ENCODE results near the gene MAMDC4.

The MAMDC4 gene

DNA sequence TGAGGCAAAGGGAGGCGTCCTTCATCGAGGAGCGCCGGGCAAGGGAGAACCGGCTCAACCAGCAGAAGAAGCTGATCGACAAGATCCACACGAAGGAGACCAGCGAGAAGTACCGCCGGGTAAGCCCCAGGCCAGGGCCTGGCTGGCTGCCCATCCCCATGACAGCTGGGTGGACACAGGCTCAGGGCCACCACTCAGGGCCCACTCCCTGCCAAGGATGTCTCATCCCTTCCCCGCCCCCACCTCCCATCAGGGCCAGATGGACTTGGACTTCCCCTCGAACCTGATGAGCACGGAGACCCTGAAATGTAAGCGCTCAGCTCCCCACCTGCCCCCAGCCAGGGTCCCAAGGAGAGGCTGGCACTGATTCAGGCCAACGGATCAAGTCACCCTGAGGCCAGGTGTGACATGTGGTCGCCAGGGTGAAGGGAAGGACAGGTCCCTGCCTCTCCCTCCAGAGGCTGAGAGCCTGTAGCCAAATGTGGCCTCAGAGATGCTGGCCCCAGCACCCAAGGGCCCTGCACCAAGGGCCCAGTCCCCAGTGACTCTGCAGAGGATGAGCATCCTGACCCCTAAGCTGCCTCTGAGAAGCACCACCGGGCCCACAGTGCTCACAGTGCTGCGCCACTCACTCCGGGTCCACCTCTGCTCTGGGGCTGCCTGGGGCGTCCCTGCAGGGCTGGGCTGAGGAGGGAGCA lies 47.5 kb upstream of the MAMDC4 start:
- no peak overlapping the region for H2BK5ac ChIP-seq (ENCODE audit: low read length)
- peaks cover 4 to 29% of the 10 kb centered on the region in 2 donors for H3K36me3 ChIP-seq (replicated peaks in 1 of 2; ENCODE audit: control insufficient read depth in 2 of 2, insufficient read depth in 2 of 2, low read length in 2 of 2)
- WGBS, 2 donors (ENCODE audit: extremely low coverage in 2 of 2, insufficient read length in 2 of 2, insufficient replicate concordance in 1 of 2), result no CpG with 5 or more reads among the region's 20 CpGs

GRCh38 chr9:136805207-136805740 lies 46.9 kb upstream of the MAMDC4 start:
- Histone ChIP-seq H3K36me3 (replicated peaks in 1 of 2; ENCODE audit: control insufficient read depth in 2 of 2, insufficient read depth in 2 of 2, low read length in 2 of 2) (peaks cover 4 to 35% of the 10 kb centered on the region in 2 donors), H2BK12ac (ENCODE audit: low read length) (no peak overlapping the region), H3K9me3 (replicated peaks in 1 of 2; ENCODE audit: control insufficient read depth in 2 of 2, insufficient read depth in 1 of 2, low read depth in 1 of 2, low read length in 2 of 2) (peaks cover 0 to 2% of the 10 kb centered on the region in 2 donors), H3K4me3 (ENCODE audit: low read length in 2 of 2) (no peak overlapping the region), H3K9ac (ENCODE audit: low read depth, low read length, poor library complexity) (peak overlapping the region; percentile 21), H3K18ac (ENCODE audit: low read length) (no peak overlapping the region), H3K4me2 (ENCODE audit: insufficient read depth, low read length, poor library complexity, severe bottlenecking) (no peak overlapping the region), H3K27ac (replicated peaks; ENCODE audit: low read length) (no peak overlapping the region), H3K79me1 (ENCODE audit: low read depth, low read length) (peaks cover 12% of the 10 kb centered on the region), H2BK5ac (ENCODE audit: low read length) (no peak overlapping the region), H4K8ac (ENCODE audit: low read depth, low read length) (peak overlapping the region; percentile 65), H2AFZ (ENCODE audit: low read length) (no peak overlapping the region), H3K23ac (ENCODE audit: low read depth, low read length, poor library complexity) (no peak overlapping the region), H3K27me3 (ENCODE audit: control insufficient read depth in 3 of 3, insufficient read depth in 3 of 3, low read depth in 1 of 3, low read length in 3 of 3) (peaks cover 0 to 2% (median 0%) of the 10 kb centered on the region in 3 experiments), H4K91ac (ENCODE audit: low read depth, low read length, poor library complexity) (no peak overlapping the region), H3K14ac (ENCODE audit: low read length) (no peak overlapping the region), H2BK15ac (ENCODE audit: low read length) (no peak overlapping the region), H2AK5ac (ENCODE audit: low read depth, low read length) (no peak overlapping the region), H3K4me1 (ENCODE audit: control insufficient read depth in 2 of 2, insufficient read depth in 1 of 2, low read depth in 1 of 2, low read length in 2 of 2) (peaks cover 12 to 20% of the 10 kb centered on the region in 2 donors), H2BK120ac (ENCODE audit: low read depth, low read length) (no peak overlapping the region), H3K4ac (ENCODE audit: low read length) (no peak overlapping the region)
- DNase-seq (ENCODE audit: low spot score), result no peak
- WGBS, 2 donors (ENCODE audit: extremely low coverage in 2 of 2, insufficient read length in 2 of 2, insufficient replicate concordance in 1 of 2), result no CpG with 5 or more reads among the region's 12 CpGs

More for the DNA sequence above, 47.5 kb upstream of the MAMDC4 start:
- Histone ChIP-seq H3K79me1 (ENCODE audit: low read depth, low read length) (peaks cover 10% of the 10 kb centered on the region), H3K4me3 (ENCODE audit: low read length in 2 of 2) (no peak overlapping the region), H2BK120ac (ENCODE audit: low read depth, low read length) (no peak overlapping the region), H3K27me3 (ENCODE audit: control insufficient read depth in 3 of 3, insufficient read depth in 3 of 3, low read depth in 1 of 3, low read length in 3 of 3) (peaks cover 0 to 4% (median 0%) of the 10 kb centered on the region in 3 experiments), H3K18ac (ENCODE audit: low read length) (no peak overlapping the region), H3K9me3 (replicated peaks in 1 of 2; ENCODE audit: control insufficient read depth in 2 of 2, insufficient read depth in 1 of 2, low read depth in 1 of 2, low read length in 2 of 2) (peaks cover 0 to 2% of the 10 kb centered on the region in 2 donors), H2BK12ac (ENCODE audit: low read length) (no peak overlapping the region), H3K4ac (ENCODE audit: low read length) (no peak overlapping the region), H4K91ac (ENCODE audit: low read depth, low read length, poor library complexity) (no peak overlapping the region), H3K4me1 (ENCODE audit: control insufficient read depth in 2 of 2, insufficient read depth in 1 of 2, low read depth in 1 of 2, low read length in 2 of 2) (peaks cover 14 to 20% of the 10 kb centered on the region in 2 donors), H3K4me2 (ENCODE audit: insufficient read depth, low read length, poor library complexity, severe bottlenecking) (no peak overlapping the region), H3K14ac (ENCODE audit: low read length) (no peak overlapping the region), H2AFZ (ENCODE audit: low read length) (no peak overlapping the region), H4K8ac (ENCODE audit: low read depth, low read length) (no peak overlapping the region), H2BK15ac (ENCODE audit: low read length) (no peak overlapping the region), H3K9ac (ENCODE audit: low read depth, low read length, poor library complexity) (no peak overlapping the region), H3K27ac (replicated peaks; ENCODE audit: low read length) (no peak overlapping the region), H3K23ac (ENCODE audit: low read depth, low read length, poor library complexity) (peak overlapping the region; percentile 65), H2AK5ac (ENCODE audit: low read depth, low read length) (no peak overlapping the region)
- no peak for DNase-seq (ENCODE audit: low spot score)

- Histone ChIP-seq H3K4me2 (ENCODE audit: insufficient read depth, low read length, poor library complexity, severe bottlenecking) (no peak overlapping the region), H3K4ac (ENCODE audit: low read length) (no peak overlapping the region), H3K9me3 (replicated peaks in 1 of 2; ENCODE audit: control insufficient read depth in 2 of 2, insufficient read depth in 1 of 2, low read depth in 1 of 2, low read length in 2 of 2) (peaks cover 2% of the 10 kb centered on the region in 2 donors), H3K36me3 (replicated peaks in 1 of 2; ENCODE audit: control insufficient read depth in 2 of 2, insufficient read depth in 2 of 2, low read length in 2 of 2) (peaks cover 4 to 42% of the 10 kb centered on the region in 2 donors), H2BK120ac (ENCODE audit: low read depth, low read length) (no peak overlapping the region), H3K23ac (ENCODE audit: low read depth, low read length, poor library complexity) (peak overlapping the region; percentile 85), H3K27ac (replicated peaks; ENCODE audit: low read length) (no peak overlapping the region), H3K79me1 (ENCODE audit: low read depth, low read length) (peaks cover 12% of the 10 kb centered on the region), H3K4me3 (ENCODE audit: low read length in 2 of 2) (peak overlapping the region in 1 of 2 donors; percentile 96), H3K9ac (ENCODE audit: low read depth, low read length, poor library complexity) (no peak overlapping the region), H2BK15ac (ENCODE audit: low read length) (no peak overlapping the region), H3K18ac (ENCODE audit: low read length) (no peak overlapping the region), H2AK5ac (ENCODE audit: low read depth, low read length) (no peak overlapping the region), H3K27me3 (ENCODE audit: control insufficient read depth in 3 of 3, insufficient read depth in 3 of 3, low read depth in 1 of 3, low read length in 3 of 3) (no peaks in the 10 kb centered on the region), H2BK5ac (ENCODE audit: low read length) (no peak overlapping the region), H2AFZ (ENCODE audit: low read length) (no peak overlapping the region), H3K4me1 (ENCODE audit: control insufficient read depth in 2 of 2, insufficient read depth in 1 of 2, low read depth in 1 of 2, low read length in 2 of 2) (peaks cover 8 to 16% of the 10 kb centered on the region in 2 donors), H3K14ac (ENCODE audit: low read length) (peak overlapping the region; percentile 3), H4K8ac (ENCODE audit: low read depth, low read length) (peak overlapping the region; percentile 23), H4K91ac (ENCODE audit: low read depth, low read length, poor library complexity) (no peak overlapping the region), H2BK12ac (ENCODE audit: low read length) (no peak overlapping the region)
- WGBS, 2 donors (ENCODE audit: extremely low coverage in 2 of 2, insufficient read length in 2 of 2, insufficient replicate concordance in 1 of 2), result no CpG with 5 or more reads among the region's 10 CpGs
- no peak for DNase-seq (ENCODE audit: low spot score)
These were observed 46.1 kb upstream of the MAMDC4 start for GRCh38 chr9:136806067-136806466.

DNA sequence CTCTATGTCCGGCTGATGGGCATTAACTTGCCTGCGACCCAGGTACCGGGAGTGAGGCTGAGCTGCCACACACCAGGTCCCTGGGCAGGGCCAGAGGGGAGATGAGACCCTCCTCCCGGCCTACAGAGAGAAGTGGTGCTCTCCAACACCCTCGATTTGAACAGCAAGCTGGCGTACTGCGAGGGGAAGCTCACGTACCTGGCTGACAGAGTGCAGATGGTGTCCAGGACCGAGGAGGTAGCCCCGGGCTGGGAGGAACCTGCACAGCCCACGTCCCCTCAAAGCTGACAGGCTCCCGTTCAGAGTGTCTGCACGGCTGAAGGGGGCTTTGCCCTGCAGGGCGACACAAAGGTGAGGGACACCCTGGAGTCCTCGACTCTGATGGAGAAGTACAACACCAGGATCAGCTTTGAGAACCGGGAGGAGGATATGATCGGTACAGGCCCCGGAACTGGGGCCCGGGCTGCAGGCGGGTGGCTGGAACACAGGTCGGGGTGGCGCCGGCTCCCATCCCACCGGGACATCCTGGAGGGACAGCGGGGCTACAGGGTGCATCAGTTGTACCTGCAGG lies 45.4 kb upstream of the MAMDC4 start:
- Histone ChIP-seq H2AFZ (ENCODE audit: low read length) (no peak overlapping the region), H4K8ac (ENCODE audit: low read depth, low read length) (peak overlapping the region; percentile 23), H3K79me1 (ENCODE audit: low read depth, low read length) (peaks cover 12% of the 10 kb centered on the region), H3K18ac (ENCODE audit: low read length) (peak overlapping the region; percentile 98), H4K91ac (ENCODE audit: low read depth, low read length, poor library complexity) (no peak overlapping the region), H2BK15ac (ENCODE audit: low read length) (peak overlapping the region; percentile 93), H3K4me1 (ENCODE audit: control insufficient read depth in 2 of 2, insufficient read depth in 1 of 2, low read depth in 1 of 2, low read length in 2 of 2) (peaks cover 8 to 15% of the 10 kb centered on the region in 2 donors), H3K14ac (ENCODE audit: low read length) (peak overlapping the region; percentile 63), H3K36me3 (replicated peaks in 1 of 2; ENCODE audit: control insufficient read depth in 2 of 2, insufficient read depth in 2 of 2, low read length in 2 of 2) (peaks cover 4 to 48% of the 10 kb centered on the region in 2 donors), H2BK12ac (ENCODE audit: low read length) (peak overlapping the region; percentile 75), H2BK120ac (ENCODE audit: low read depth, low read length) (no peak overlapping the region), H3K27me3 (ENCODE audit: control insufficient read depth in 3 of 3, insufficient read depth in 3 of 3, low read depth in 1 of 3, low read length in 3 of 3) (no peaks in the 10 kb centered on the region), H3K23ac (ENCODE audit: low read depth, low read length, poor library complexity) (peak overlapping the region; percentile 85), H2AK5ac (ENCODE audit: low read depth, low read length) (peak overlapping the region; percentile 98), H3K4me2 (ENCODE audit: insufficient read depth, low read length, poor library complexity, severe bottlenecking) (peak overlapping the region; percentile 99), H3K4ac (ENCODE audit: low read length) (peak overlapping the region; percentile 84), H3K27ac (replicated peaks; ENCODE audit: low read length) (no peak overlapping the region), H2BK5ac (ENCODE audit: low read length) (peak overlapping the region; percentile 90), H3K9me3 (replicated peaks in 1 of 2; ENCODE audit: control insufficient read depth in 2 of 2, insufficient read depth in 1 of 2, low read depth in 1 of 2, low read length in 2 of 2) (peaks cover 2% of the 10 kb centered on the region in 2 donors), H3K4me3 (ENCODE audit: low read length in 2 of 2) (peak overlapping the region; percentile 91 to 96), H3K9ac (ENCODE audit: low read depth, low read length, poor library complexity) (peak overlapping the region; percentile 93)
- DNase-seq (ENCODE audit: low spot score), result no peak
- no CpG with 5 or more reads among the region's 25 CpGs for WGBS, 2 donors (ENCODE audit: extremely low coverage in 2 of 2, insufficient read length in 2 of 2, insufficient replicate concordance in 1 of 2)
